Prostate gland (tissue), 2 donors: Measurements from ENCODE around the gene EIF2S3. TPM values are rescaled to one million over a fixed set of nuclear protein-coding genes. Genes with fewer than 3 reads are reported as not detected.
A peak's percentile ranks its signal among the peaks of the same experiment; 100 is the strongest.

ENCODE experiments used
- DNase-seq: peaks from one replicate; pipeline ENCODE4 v3.0.0-alpha.2; 2019; ENCODE audit warnings: low spot score
- H3K27ac ChIP-seq, 2 donors: fragments of 200-600 bp; sonication (generic); 2 replicates each; pipeline ENCODE4 v1.5.1; 2017 to 2019
- H3K27me3 ChIP-seq: fragments of 200-600 bp; sonication (generic); replicated peaks from 2 replicates; pipeline ENCODE4 v1.5.1; 2019; ENCODE audit not compliant: insufficient read depth
- H3K36me3 ChIP-seq, 2 donors: fragments of 200-600 bp; sonication (generic); 1 replicate in 1 of 2; 2 replicates in 1 of 2; pipeline versions ENCODE4 v1.5.1 to v1.8.1; 2017 to 2019
- H3K4me1 ChIP-seq: fragments of 200-600 bp; sonication (generic); replicated peaks from 2 replicates; pipeline ENCODE4 v1.5.1; 2019
- H3K4me3 ChIP-seq, 2 donors: fragments of 200-600 bp; sonication (generic); 2 replicates each; pipeline ENCODE4 v1.5.1; 2017 to 2019
- H3K9me3 ChIP-seq: fragments of 200-600 bp; sonication (generic); 2 replicates; pipeline ENCODE4 v1.5.1; 2017
- CTCF ChIP-seq, 4 experiments: fragments of 200-600 bp in 2 of 4; fragments of 450-650 bp in 2 of 4; sonication (generic) in 2 of 4; IDR thresholded peaks; 1 replicate in 3 of 4; 2 replicates in 1 of 4; pipeline ENCODE4 v1.5.1; 2016 to 2019; ENCODE audit warnings: antibody characterized with exemption in 4 of 4, mild to moderate bottlenecking in 2 of 4, moderate library complexity in 2 of 4
- POLR2A ChIP-seq: fragments of 450-650 bp; IDR thresholded peaks from one replicate; pipeline ENCODE4 v1.6.1; 2016; ENCODE audit warnings: antibody characterized with exemption, mild to moderate bottlenecking
- POLR2AphosphoS5 ChIP-seq: sonication (generic); formaldehyde crosslinking; IDR thresholded peaks from one replicate; pipeline ENCODE4 v1.6.1; 2017; ENCODE audit warnings: antibody characterized with exemption
- WGBS: methylation state at CpG from one replicate; pipeline ENCODE4 v1.1.5; 2018; 5-methylcytosine and 5-hydroxymethylcytosine counted together
- intact Hi-C: fragments of 100-400 bp; cut with DNase I; formaldehyde crosslinking; loops from one replicate; pipeline ENCODE4 v1.14.2; 2022
- total RNA-seq, 2 donors: library from RNA; depleted of rRNA; stranded (reverse); fragments of >200 nt; gene quantifications; one replicate each; pipeline ENCODE4 v1.1.0, GENCODE V29; 2016

Gene EIF2S3
- total RNA-seq, 2 donors from 2014 or later = 102 to 110 TPM

GRCh38 chrX:24085101-24085500 is 30.3 kb downstream of the EIF2S3 start:
- WGBS = 79% methylated on average over 6 of the region's 6 CpGs

GRCh38 chrX:24090300-24091200 is 35.8 kb downstream of the EIF2S3 start:
- H3K4me1 ChIP-seq = no peaks in the 10 kb centered on the region
- no peaks in the 10 kb centered on the region for H3K27me3 ChIP-seq
- no peaks in the 10 kb centered on the region for H3K36me3 ChIP-seq
- no peak for DNase-seq
- TF ChIP-seq CTCF (IDR thresholded peaks at IDR 0.05) (no peak), POLR2AphosphoS5 (peak; percentile 54)
- peak overlapping the region; percentile 60 to 79 for H3K27ac ChIP-seq
- H3K4me3 ChIP-seq = no peak overlapping the region
- 33% methylated on average over 4 of the region's 4 CpGs for WGBS
- no peaks in the 10 kb centered on the region for H3K9me3 ChIP-seq
- intact Hi-C loops = no loop called here

More at GRCh38 chrX:24085101-24085500, 30.3 kb downstream of the EIF2S3 start:
- TF ChIP-seq CTCF (IDR thresholded peaks at IDR 0.05) (no peak), POLR2A (no peak), POLR2AphosphoS5 (no peak)
- Histone ChIP-seq H3K9me3 (no peaks in the 10 kb centered on the region), H3K4me1 (no peaks in the 10 kb centered on the region), H3K27ac (no peak overlapping the region), H3K27me3 (no peaks in the 10 kb centered on the region), H3K36me3 (no peaks in the 10 kb centered on the region), H3K4me3 (no peak overlapping the region)
- DNase-seq = no peak
- intact Hi-C loops = no loop called here

GRCh38 chrX:24093746-24094145 is 39.0 kb downstream of the EIF2S3 start:
- H3K27ac ChIP-seq = no peak overlapping the region
- 95% methylated on average over 12 of the region's 12 CpGs for WGBS
- intact Hi-C loops = no loop called here
- H3K4me3 ChIP-seq = no peak overlapping the region
- no peak for DNase-seq
- H3K9me3 ChIP-seq = no peaks in the 10 kb centered on the region
- TF ChIP-seq POLR2AphosphoS5 (no peak), CTCF (IDR thresholded peaks at IDR 0.05) (no peak), POLR2A (no peak)
- H3K27me3 ChIP-seq = no peaks in the 10 kb centered on the region
- no peaks in the 10 kb centered on the region for H3K36me3 ChIP-seq
- no peaks in the 10 kb centered on the region for H3K4me1 ChIP-seq

- no peak for TF ChIP-seq POLR2A
- no peak for TF ChIP-seq CTCF (IDR thresholded peaks at IDR 0.05)
- TF ChIP-seq POLR2AphosphoS5 = no peak
- Histone ChIP-seq H3K27me3 (no peaks in the 10 kb centered on the region), H3K27ac (no peak overlapping the region), H3K4me3 (no peak overlapping the region), H3K4me1 (no peaks in the 10 kb centered on the region), H3K36me3 (no peaks in the 10 kb centered on the region), H3K9me3 (no peaks in the 10 kb centered on the region)
- DNase-seq = no peak
- intact Hi-C loops = no loop called here
- 30% methylated on average over 1 of the region's 1 CpG for WGBS
Measured at GRCh38 chrX:24097741-24098260, 43.0 kb downstream of the EIF2S3 start.

- 37% methylated on average over 1 of the region's 1 CpG for WGBS
- DNase-seq = no peak
- no peaks in the 10 kb centered on the region for H3K4me1 ChIP-seq
- no peaks in the 10 kb centered on the region for H3K9me3 ChIP-seq
- intact Hi-C loops = no loop called here
- H3K36me3 ChIP-seq = no peaks in the 10 kb centered on the region
- TF ChIP-seq POLR2AphosphoS5 = no peak
- TF ChIP-seq CTCF (IDR thresholded peaks at IDR 0.05) = no peak
- TF ChIP-seq POLR2A = no peak
- H3K27me3 ChIP-seq = no peaks in the 10 kb centered on the region
- no peak overlapping the region for H3K27ac ChIP-seq
- H3K4me3 ChIP-seq = no peak overlapping the region
Measured at GRCh38 chrX:24098932-24099331, 44.2 kb downstream of the EIF2S3 start.
